RWPE2 (cell line): Measurements from ENCODE around the gene UTP25.

Experiments
- ATAC-seq: fragments of 200-7000 bp; cut with Tn5 transposase; 3 replicates; pipeline ENCODE4 v1.9.1; 2021; ENCODE audit warnings: low read depth
- DNase-seq: peaks from one replicate; pipeline ENCODE4 v3.0.0-alpha.2; 2020; ENCODE audit warnings: low spot score
- H3K27ac ChIP-seq: fragments of 450-650 bp; 2 replicates; pipeline ENCODE4 v1.5.1; 2017; ENCODE audit warnings: mild to moderate bottlenecking; ENCODE audit not compliant: poor library complexity, severe bottlenecking
- H3K27me3 ChIP-seq: fragments of 250-450 bp; sonication (Bioruptor Pico); 2 replicates; pipeline ENCODE4 v1.5.1; 2021; ENCODE audit warnings: mild to moderate bottlenecking, moderate library complexity; ENCODE audit not compliant: insufficient read depth, poor library complexity, severe bottlenecking
- H3K36me3 ChIP-seq: fragments of 250-450 bp; sonication (Bioruptor Pico); 2 replicates; pipeline ENCODE4 v1.5.1; 2020; ENCODE audit warnings: low read depth, mild to moderate bottlenecking, moderate library complexity
- H3K4me1 ChIP-seq: fragments of 250-450 bp; sonication (Bioruptor Pico); 2 replicates; pipeline ENCODE4 v1.5.1; 2021; ENCODE audit warnings: mild to moderate bottlenecking, moderate library complexity; ENCODE audit not compliant: insufficient read depth, poor library complexity, severe bottlenecking
- H3K4me3 ChIP-seq: fragments of 250-450 bp; sonication (Bioruptor Pico); 2 replicates; pipeline ENCODE4 v1.5.1; 2021; ENCODE audit warnings: mild to moderate bottlenecking, moderate library complexity; ENCODE audit not compliant: severe bottlenecking
- H3K9me3 ChIP-seq: fragments of 250-450 bp; sonication (Bioruptor Pico); 2 replicates; pipeline ENCODE4 v1.5.1; 2021; ENCODE audit warnings: mild to moderate bottlenecking, moderate library complexity; ENCODE audit not compliant: severe bottlenecking
- TF ChIP-seq, protein P1 (sequence below): fragments of 450-650 bp; IDR thresholded peaks from one replicate; pipeline ENCODE4 v1.5.1; 2017; ENCODE audit warnings: mild to moderate bottlenecking, moderate library complexity; ENCODE audit not compliant: poor library complexity, severe bottlenecking

Gene UTP25, protein sequence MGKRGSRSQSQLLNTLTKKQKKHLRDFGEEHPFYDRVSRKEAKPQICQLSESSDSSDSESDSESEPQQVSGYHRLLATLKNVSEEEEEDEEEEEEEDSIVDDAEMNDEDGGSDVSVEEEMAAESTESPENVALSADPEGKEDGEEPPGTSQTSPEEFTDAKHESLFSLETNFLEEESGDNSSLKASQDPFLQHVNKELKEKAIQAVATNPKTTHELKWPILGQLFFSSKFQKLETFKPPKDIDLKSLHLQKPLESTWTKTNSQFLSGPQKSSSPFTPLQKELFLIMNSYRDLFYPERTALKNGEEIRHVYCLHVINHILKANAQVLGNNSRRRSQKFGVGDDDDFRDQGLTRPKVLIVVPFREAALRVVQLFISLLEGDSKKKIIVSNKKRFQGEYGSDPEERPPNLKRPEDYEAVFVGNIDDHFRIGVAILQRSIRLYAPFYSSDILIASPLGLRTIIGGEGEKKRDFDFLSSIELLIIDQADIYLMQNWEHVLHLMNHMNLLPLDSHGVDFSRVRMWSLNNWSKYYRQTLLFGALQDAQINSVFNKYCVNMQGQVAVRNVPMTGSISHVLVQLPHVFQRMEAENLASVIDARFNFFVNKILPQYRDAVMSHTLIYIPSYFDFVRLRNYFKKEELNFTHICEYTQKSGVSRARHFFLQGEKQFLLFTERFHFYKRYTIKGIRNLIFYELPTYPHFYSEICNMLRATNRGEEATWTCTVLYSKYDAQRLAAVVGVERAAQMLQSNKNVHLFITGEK

DNA sequence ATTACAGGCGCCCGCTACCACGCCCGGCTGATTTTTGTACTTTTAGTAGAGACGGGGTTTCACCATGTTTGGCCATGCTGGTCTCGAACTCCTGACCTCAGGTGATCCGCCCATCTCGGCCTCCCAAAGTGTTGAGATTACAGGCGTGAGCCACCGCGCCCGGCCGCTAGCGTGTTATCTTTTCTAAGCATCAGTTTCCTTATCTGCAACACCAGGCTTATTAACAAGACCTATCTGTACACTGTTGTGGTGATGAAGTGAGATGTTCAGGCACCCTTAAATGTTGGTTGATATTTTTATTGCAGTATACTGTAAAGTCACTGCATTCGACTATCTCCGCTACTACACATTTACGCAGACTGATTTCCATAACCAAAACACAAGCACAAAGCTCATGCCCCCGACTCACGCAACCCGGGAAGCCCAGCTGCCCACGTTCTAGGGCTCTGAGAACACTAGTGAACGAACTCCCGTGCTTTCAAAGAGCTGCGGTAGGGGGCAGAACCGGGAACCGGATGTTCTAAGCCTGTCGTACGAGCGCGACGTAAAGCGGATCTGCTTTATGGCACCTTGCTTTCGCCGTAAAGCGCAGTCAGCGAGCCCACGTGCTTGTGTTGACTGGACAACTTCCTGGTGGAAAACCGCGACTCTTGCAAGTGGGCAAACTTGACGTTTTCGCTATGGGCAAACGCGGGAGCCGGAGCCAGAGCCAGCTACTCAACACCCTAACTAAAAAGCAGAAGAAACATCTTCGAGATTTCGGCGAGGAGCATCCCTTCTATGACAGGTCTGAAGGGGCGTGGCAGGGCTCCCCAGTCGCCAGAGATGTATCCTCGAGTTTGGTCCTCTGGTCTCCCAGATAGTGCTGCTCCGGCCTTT, at the start of gene UTP25:
Gene UTP25, plus strand, starts transcription at position 589 of the 879 bp plus-strand sequence. Its CDS starts 92 bp downstream, at position 681.
- TF ChIP-seq, protein P1, sequence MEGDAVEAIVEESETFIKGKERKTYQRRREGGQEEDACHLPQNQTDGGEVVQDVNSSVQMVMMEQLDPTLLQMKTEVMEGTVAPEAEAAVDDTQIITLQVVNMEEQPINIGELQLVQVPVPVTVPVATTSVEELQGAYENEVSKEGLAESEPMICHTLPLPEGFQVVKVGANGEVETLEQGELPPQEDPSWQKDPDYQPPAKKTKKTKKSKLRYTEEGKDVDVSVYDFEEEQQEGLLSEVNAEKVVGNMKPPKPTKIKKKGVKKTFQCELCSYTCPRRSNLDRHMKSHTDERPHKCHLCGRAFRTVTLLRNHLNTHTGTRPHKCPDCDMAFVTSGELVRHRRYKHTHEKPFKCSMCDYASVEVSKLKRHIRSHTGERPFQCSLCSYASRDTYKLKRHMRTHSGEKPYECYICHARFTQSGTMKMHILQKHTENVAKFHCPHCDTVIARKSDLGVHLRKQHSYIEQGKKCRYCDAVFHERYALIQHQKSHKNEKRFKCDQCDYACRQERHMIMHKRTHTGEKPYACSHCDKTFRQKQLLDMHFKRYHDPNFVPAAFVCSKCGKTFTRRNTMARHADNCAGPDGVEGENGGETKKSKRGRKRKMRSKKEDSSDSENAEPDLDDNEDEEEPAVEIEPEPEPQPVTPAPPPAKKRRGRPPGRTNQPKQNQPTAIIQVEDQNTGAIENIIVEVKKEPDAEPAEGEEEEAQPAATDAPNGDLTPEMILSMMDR: peak; percentile 62
- DNase-seq (peak; percentile 73), ATAC-seq (0 out of 3 replicates have a peak, but pooled peaks have one; percentile 17)
- Histone ChIP-seq H3K4me1 (peaks cover 39% of the 10 kb centered on the region), H3K27ac (peak within 1 kb of the TSS; percentile 91), H3K27me3 (no peaks in the 10 kb centered on the region), H3K36me3 (0 out of 2 replicates have a peak, but pooled peaks cover 9% of the 10 kb centered on the region), H3K4me3 (peak within 1 kb of the TSS; percentile 69), H3K9me3 (no peaks in the 10 kb centered on the region)

DNA sequence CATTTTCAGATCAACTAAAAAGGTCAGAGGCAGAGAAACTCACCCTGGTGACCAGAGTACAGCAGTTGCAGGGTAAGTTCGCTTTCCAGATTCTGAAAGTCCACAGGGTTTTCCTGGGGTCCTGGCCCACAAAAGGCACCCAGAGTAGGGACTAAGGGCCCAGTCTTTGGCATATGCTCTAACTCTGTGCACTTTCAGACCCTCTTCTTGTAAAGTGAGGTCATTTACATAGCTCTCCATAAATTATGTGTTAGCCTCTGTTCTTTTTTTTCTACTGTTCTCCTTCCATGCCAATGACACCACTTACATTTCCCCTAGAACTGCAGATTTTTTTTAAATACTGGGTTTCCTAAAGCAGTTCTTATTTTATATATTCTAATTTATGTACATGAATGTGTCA, 49.7 kb upstream of the UTP25 start:
- ATAC-seq (no peak), DNase-seq (no peak)
- Histone ChIP-seq H3K4me1 (no peaks in the 10 kb centered on the region), H3K4me3 (no peak overlapping the region), H3K27me3 (no peaks in the 10 kb centered on the region), H3K27ac (no peak overlapping the region), H3K36me3 (no peaks in the 10 kb centered on the region), H3K9me3 (no peaks in the 10 kb centered on the region)
- TF ChIP-seq, protein P1: no peak

DNA sequence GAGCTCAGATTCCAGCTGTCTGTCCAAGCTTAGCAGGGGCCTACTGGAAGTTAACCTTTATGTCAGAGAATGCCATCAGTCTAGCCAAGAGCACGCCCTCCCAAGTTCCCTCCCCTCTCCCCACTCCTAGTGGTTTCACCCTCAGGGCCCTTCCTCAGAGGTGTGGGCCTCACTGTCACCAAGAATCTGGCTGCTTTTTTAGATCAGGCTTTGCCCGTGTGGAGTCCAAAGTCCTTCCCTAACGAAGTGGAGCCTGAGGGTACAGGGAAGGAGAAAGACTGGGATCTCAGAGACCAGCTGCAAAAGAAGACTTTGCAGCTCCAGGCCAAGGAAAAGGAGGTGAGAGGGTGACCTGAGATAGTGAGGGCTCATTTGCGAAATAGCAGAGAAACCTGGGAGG, 47.5 kb upstream of the UTP25 start:
- no peak for ATAC-seq
- H3K27me3 ChIP-seq: no peaks in the 10 kb centered on the region
- TF ChIP-seq, protein P1: no peak
- H3K36me3 ChIP-seq: peaks cover 6% of the 10 kb centered on the region; the same call in 1 of the 2 replicates
- no peaks in the 10 kb centered on the region for H3K9me3 ChIP-seq
- no peaks in the 10 kb centered on the region for H3K4me1 ChIP-seq
- no peak for DNase-seq
- no peak overlapping the region for H3K27ac ChIP-seq
- H3K4me3 ChIP-seq: no peak overlapping the region

DNA sequence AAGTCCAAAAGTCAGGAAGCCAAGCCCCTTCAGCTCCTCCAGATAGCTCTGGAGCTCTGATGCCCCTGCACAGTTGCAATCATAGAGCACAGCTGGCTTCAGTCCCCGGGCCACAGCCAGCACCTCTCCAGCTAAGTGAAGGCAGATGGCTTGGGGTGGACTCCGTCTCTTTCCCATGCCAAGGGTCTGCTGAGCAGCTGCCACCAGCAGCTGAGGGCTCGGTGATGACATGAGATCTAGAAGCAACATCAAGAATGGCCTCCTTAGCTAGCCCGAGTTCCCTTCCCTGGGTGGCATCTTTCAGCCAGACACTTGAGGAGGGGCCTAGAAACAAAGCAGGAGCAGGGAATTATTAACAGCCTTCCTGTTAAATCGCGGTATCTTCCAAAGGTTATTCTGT, 44.4 kb upstream of the UTP25 start:
- Histone ChIP-seq H3K36me3 (peaks cover 31% of the 10 kb centered on the region), H3K9me3 (no peaks in the 10 kb centered on the region), H3K27me3 (no peaks in the 10 kb centered on the region), H3K4me1 (no peaks in the 10 kb centered on the region), H3K27ac (no peak overlapping the region), H3K4me3 (peak overlapping the region; percentile 54)
- no peak for ATAC-seq
- TF ChIP-seq, protein P1: no peak
- DNase-seq: no peak
